IPS-NIHi7 (cell line): ENCODE data around the gene AGXT2.

Experiments used
- DNase-seq: peaks from one replicate; pipeline ENCODE4 v3.0.0; 2012; ENCODE audit warnings: mixed read lengths; ENCODE audit errors: extremely low spot score

Gene AGXT2

GRCh38 chr5:34968258-34968657 lies 79.5 kb downstream of the AGXT2 start:
- DNase-seq: no peak

DNA sequence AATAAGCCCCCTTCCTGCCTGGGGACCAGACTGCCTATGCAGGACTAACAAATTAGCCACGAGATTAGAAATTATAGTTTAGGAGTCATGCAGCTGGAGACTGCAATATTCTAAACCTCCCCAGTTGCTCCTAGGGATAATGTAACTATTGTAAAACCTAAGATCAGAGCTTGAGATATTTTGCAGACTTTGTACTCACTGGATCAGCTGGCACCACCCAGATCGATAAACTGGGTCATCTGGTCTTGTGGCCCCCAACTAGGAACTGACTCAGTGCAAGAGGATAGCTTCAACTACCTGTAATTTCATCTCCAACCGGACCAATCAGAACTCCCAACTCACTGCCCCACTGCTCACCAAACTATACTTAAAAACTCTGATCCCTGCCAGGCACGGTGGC lies 80.2 kb downstream of the AGXT2 start:
- no peak for DNase-seq

DNA sequence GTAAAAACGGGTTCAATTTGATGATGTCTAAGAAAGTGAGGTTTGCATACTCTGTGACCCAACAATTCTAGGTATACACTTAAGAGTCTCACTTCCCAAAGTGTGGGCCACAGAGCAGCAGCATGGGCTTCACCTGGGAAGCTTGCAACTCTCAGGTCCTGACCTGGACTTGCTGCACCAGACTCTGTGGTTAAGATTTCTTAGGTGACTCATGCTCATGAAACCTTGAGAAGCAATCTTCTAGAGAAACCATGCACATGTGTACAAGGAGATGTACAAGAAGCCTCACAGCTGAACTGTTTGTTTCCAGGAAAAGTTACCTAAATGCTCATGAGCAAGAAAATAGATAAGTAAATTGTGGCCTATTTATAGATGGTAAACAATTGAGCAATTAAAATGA lies 88.4 kb downstream of the AGXT2 start:
- no peak for DNase-seq

GRCh38 chr5:34957857-34958690 lies 89.7 kb downstream of the AGXT2 start:
- peak; percentile 65 for DNase-seq

- DNase-seq: no peak
Measured at GRCh38 chr5:34957321-34957720, 90.4 kb downstream of the AGXT2 start.
